ENCODE measurements around the gene SCIN. TPM values are rescaled to one million over a fixed set of nuclear protein-coding genes. Genes with fewer than 3 reads are reported as not detected.
"Not testable (repeated sequence)": the region's sequence is repeated elsewhere in the genome, so short reads cannot be mapped to it uniquely, and the experiment has no call there.

Gene SCIN
- not detected in 2 replicates for total RNA-seq

DNA sequence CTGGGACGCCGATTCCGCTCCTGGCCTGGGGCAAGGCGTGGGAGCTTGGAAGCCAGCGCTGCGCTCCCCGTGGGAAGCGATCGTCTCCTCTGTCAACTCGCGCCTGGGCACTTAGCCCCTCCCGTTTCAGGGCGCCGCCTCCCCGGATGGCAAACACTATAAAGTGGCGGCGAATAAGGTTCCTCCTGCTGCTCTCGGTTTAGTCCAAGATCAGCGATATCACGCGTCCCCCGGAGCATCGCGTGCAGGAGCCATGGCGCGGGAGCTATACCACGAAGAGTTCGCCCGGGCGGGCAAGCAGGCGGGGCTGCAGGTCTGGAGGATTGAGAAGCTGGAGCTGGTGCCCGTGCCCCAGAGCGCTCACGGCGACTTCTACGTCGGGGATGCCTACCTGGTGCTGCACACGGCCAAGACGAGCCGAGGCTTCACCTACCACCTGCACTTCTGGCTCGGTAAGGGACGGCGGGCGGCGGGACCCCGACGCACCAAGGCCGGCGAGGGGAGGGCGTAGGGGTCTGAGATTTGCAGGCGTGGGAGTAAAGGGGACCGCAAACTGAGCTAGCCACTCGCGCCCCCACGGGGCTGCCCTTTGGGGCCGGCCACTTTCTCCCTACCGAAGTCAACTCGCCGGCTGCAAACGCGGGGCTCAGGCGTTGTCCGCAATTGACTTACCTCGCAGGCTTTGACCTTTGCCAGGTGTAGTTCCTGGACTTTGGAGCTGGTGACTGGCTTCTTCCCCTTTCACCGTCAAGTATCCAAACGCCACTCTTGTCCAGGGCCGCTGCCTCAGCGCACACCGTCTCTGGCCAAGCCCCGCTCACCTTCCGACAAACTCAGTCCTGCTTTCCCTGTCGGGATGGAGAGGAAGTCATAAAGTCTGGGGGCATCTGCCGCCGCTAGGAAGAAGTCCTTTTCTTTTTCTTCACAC, at the start of gene SCIN:
Gene SCIN, plus strand, starts transcription at position 187 of the 928 bp plus-strand sequence. Its CDS starts 67 bp downstream, at position 254.
- no peaks in the 10 kb centered on the region for H3K9me3 Mint-ChIP-seq
- peaks cover 55% of the 10 kb centered on the region for H3K27me3 Mint-ChIP-seq (ENCODE audit: low read depth)
- no peak for DNase-seq (ENCODE audit: low spot score)
- H3K27ac Mint-ChIP-seq, result no peak within 1 kb of the TSS
- H3K36me3 Mint-ChIP-seq (ENCODE audit: low read depth), result no peaks in the 10 kb centered on the region
- intact Hi-C loops (cut with micrococcal nuclease), result no loop called here
- peak within 1 kb of the TSS; percentile 69 for H3K4me3 Mint-ChIP-seq (ENCODE audit: low read depth)
- peaks cover 19% of the 10 kb centered on the region for H3K4me1 Mint-ChIP-seq (ENCODE audit: low read depth)

DNA sequence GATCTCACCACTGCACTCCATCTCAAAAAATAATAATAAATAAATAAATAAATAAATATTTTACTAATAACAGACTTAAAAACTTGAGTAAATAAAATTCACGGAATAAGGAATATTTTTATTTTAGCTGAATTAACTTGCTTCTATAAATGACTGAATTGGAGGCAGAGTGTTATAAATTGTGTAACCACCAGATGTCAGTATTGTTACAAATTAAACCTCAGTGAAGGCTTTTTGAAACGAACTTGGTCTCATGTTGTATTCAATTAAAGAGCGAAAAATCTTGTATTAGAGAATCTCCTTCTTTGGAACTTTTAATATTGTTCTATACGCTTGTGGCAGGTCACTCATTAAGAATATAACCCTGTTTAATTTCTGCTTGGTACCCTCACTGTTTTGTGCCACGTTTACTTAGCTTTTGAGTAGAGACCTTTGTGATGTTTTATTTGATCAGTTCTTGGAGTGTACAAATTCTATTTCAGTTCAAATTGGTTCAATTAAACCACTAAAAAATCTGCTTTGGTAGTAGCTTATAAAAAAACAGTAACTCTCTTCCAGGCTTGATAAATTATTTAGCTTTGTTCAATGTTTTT, 45.6 kb upstream of the SCIN start:
- no peak for DNase-seq (ENCODE audit: low spot score)

DNA sequence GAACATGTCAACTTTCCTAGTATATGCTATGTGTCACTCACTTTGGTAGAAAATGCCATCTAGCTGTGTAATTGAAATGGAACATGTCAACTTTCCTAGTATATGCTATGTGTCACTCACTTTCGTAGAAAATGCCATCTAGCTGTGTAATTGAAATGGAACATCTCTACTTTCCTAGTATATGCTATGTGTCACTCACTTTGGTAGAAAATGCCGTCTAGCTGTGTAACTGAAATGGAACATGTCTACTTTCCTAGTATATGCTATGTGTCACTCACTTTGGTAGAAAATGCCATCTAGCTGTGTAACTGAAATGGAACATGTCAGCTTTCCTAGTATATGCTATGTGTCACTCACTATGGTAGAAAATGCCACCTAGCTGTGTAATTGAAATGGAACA, 43.8 kb upstream of the SCIN start:
- not testable (repeated sequence) for H3K4me3 Mint-ChIP-seq (ENCODE audit: low read depth); DNase-seq (ENCODE audit: low spot score); H3K36me3 Mint-ChIP-seq (ENCODE audit: low read depth); H3K9me3 Mint-ChIP-seq; H3K27ac Mint-ChIP-seq; H3K27me3 Mint-ChIP-seq (ENCODE audit: low read depth); H3K4me1 Mint-ChIP-seq (ENCODE audit: low read depth)
- intact Hi-C loops (cut with micrococcal nuclease), result loop anchor here (5.0 kb wide), 1 partner anchor 736 kb away; no protein-coding TSS in a partner anchor

More for the DNA sequence above, 45.6 kb upstream of the SCIN start:
- Mint-ChIP-seq H3K9me3 (no peaks in the 10 kb centered on the region), H3K36me3 (ENCODE audit: low read depth) (no peaks in the 10 kb centered on the region), H3K27ac (no peak overlapping the region), H3K27me3 (ENCODE audit: low read depth) (peaks cover 7% of the 10 kb centered on the region), H3K4me3 (ENCODE audit: low read depth) (no peak overlapping the region), H3K4me1 (ENCODE audit: low read depth) (no peaks in the 10 kb centered on the region)
- intact Hi-C loops (cut with micrococcal nuclease), result loop anchor here (1.0 to 5.0 kb wide), 2 partner anchors 99 to 737 kb away; no protein-coding TSS in a partner anchor

DNA sequence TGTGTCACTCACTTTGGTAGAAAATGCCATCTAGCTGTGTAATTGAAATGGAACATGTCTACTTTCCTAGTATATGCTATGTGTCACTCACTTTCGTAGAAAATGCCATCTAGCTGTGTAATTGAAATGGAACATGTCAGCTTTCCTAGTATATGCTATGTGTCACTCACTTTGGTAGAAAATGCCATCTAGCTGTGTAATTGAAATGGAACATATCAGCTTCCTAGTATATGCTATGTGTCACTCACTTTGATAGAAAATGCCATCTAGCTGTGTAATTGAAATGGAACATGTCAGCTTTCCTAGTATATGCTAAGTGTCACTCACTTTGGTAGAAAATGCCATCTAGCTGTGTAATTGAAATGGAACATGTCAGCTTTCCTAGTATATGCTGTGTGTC, 42.9 kb upstream of the SCIN start:
- H3K27me3 Mint-ChIP-seq (ENCODE audit: low read depth); H3K4me1 Mint-ChIP-seq (ENCODE audit: low read depth); H3K27ac Mint-ChIP-seq; H3K36me3 Mint-ChIP-seq (ENCODE audit: low read depth); H3K4me3 Mint-ChIP-seq (ENCODE audit: low read depth); H3K9me3 Mint-ChIP-seq; DNase-seq (ENCODE audit: low spot score): not testable (repeated sequence)
- intact Hi-C loops (cut with micrococcal nuclease), result loop anchor here (5.0 kb wide), 1 partner anchor 735 kb away; no protein-coding TSS in a partner anchor

DNA sequence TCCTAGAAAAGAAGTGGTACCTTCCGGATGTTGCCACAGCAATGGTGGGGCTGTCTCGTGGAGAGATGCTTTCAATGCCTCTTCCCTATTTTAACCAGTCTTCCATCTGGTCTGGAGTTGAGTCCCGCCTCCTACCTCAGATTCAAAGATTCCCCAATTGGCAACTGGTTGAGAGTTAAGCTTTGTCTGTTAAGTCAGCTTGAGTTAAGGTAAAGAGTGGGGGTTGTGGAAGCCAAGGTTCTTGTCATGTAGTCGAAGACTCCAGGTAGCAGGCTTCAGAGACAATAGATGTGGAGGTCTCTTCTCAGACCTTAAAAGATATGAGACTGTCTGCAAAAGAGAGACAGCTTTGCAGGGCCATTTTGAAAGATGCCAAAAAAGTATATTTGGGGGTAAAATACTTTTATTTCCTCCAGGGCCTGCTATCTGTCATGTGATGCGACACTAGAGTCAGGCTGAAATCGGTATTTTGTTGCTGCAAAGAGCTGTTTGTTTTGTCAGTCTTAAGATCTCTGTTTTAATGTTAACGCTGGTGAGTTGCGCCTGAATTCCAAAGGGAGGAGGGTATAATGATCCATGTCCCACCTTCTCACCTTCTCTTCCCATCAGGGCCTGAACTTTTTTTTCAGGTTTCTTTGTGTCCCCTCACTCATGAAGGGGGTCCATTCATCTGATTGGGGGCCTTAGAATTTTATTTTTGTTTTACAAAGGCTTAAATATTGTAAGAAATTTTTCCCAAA, 40.4 kb upstream of the SCIN start:
- DNase-seq (ENCODE audit: low spot score), result no peak
- no peaks in the 10 kb centered on the region for H3K27me3 Mint-ChIP-seq (ENCODE audit: low read depth)
- no peaks in the 10 kb centered on the region for H3K36me3 Mint-ChIP-seq (ENCODE audit: low read depth)
- no peak overlapping the region for H3K4me3 Mint-ChIP-seq (ENCODE audit: low read depth)
- H3K4me1 Mint-ChIP-seq (ENCODE audit: low read depth), result no peaks in the 10 kb centered on the region
- intact Hi-C loops (cut with micrococcal nuclease), result loop anchor here (5.0 kb wide), 1 partner anchor 732 kb away; no protein-coding TSS in a partner anchor
- H3K9me3 Mint-ChIP-seq, result no peaks in the 10 kb centered on the region
- H3K27ac Mint-ChIP-seq, result no peak overlapping the region

DNA sequence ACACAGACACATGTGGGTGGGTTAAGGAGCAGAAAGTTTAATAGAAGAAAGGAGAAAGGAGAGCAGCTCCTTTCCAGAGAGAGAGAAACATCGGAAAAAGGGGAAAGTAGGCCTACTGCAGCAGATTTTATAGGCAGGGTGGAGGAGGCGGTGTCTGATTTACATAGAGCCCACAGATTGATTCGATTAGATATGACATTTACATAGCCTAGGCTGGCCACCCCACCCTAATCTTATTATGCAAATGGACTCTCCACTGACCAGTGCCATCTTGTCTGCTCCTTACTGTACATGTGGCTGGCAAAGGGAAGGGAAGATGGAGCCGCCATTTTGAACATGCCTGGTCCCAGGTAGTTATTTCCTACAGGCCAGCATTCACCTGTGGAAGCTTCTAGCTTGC, 38.7 kb upstream of the SCIN start:
- no peaks in the 10 kb centered on the region for H3K9me3 Mint-ChIP-seq
- H3K27ac Mint-ChIP-seq, result no peak overlapping the region

DNA sequence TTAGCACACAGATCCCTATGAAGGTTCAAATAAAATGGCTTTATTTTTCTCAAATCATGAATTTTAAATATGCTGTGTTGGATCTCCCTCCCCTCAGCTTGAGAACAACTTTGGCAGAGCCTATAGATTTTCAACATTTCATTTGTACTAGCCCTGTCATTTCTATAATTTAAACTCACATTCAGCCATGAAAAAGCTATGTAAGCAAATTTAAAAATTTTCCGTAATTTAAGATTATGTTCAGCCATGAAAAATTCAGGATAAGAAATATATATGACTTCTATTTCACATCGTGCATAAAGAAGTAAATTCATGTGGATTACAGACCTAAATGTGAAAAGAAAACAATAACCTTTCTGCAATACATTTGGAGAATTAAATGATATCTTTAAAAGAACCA, 36.5 kb upstream of the SCIN start:
- Mint-ChIP-seq H3K27me3 (ENCODE audit: low read depth) (no peaks in the 10 kb centered on the region), H3K36me3 (ENCODE audit: low read depth) (no peaks in the 10 kb centered on the region), H3K4me3 (ENCODE audit: low read depth) (no peak overlapping the region), H3K9me3 (no peaks in the 10 kb centered on the region), H3K27ac (no peak overlapping the region), H3K4me1 (ENCODE audit: low read depth) (no peaks in the 10 kb centered on the region)
- no peak for DNase-seq (ENCODE audit: low spot score)
- intact Hi-C loops (cut with micrococcal nuclease), result no loop called here

More for the DNA sequence above, 38.7 kb upstream of the SCIN start:
- Mint-ChIP-seq H3K4me3 (ENCODE audit: low read depth) (no peak overlapping the region), H3K27me3 (ENCODE audit: low read depth) (no peaks in the 10 kb centered on the region), H3K4me1 (ENCODE audit: low read depth) (no peaks in the 10 kb centered on the region), H3K36me3 (ENCODE audit: low read depth) (no peaks in the 10 kb centered on the region)
- DNase-seq (ENCODE audit: low spot score), result no peak
- intact Hi-C loops (cut with micrococcal nuclease), result no loop called here

DNA sequence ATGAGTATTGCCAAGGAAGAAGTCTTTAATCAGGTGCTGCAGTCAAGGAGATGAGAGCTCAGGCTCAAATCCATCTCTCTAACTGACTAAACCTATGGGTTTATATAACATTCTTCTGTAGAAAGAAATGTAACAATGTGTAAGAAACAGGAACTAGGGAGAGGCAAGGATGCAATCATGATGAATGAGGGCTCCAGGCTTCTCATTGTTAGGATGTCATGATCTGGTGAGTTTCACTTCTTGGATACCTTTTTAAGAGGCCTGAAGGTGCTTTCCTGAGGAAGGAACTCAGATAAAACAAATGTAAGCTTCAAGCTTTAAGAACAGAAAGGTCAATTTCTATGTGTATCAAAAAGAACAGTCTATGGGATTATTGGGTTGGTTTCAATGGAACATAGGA, 30.8 kb upstream of the SCIN start:
- no peak overlapping the region for H3K4me3 Mint-ChIP-seq (ENCODE audit: low read depth)
- H3K4me1 Mint-ChIP-seq (ENCODE audit: low read depth), result no peaks in the 10 kb centered on the region
- no peaks in the 10 kb centered on the region for H3K9me3 Mint-ChIP-seq
- no peak overlapping the region for H3K27ac Mint-ChIP-seq
- no peaks in the 10 kb centered on the region for H3K36me3 Mint-ChIP-seq (ENCODE audit: low read depth)
- H3K27me3 Mint-ChIP-seq (ENCODE audit: low read depth), result no peaks in the 10 kb centered on the region
- intact Hi-C loops (cut with micrococcal nuclease), result no loop called here
- no peak for DNase-seq (ENCODE audit: low spot score)

DNA sequence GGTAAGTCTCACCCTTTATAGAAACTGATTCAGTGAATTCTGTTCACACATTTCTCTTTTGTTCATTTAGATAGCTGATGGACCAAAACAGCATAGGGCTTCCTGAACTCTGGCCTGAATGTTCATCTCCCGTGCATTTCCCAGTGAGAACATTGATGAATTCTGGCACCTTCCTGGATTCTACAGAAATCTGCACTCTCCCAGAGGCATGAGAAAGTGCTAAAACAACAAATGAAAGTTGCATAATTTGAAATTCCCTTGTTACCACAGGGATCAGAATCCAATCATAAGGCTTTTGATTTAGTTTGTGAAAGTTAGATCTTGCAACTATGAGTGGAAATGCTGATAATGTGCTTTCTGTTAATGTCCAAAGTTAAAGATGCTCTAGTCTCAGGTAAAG, 29.7 kb upstream of the SCIN start:
- Mint-ChIP-seq H3K9me3 (no peaks in the 10 kb centered on the region), H3K4me1 (ENCODE audit: low read depth) (no peaks in the 10 kb centered on the region), H3K36me3 (ENCODE audit: low read depth) (no peaks in the 10 kb centered on the region), H3K4me3 (ENCODE audit: low read depth) (no peak overlapping the region), H3K27ac (no peak overlapping the region), H3K27me3 (ENCODE audit: low read depth) (no peaks in the 10 kb centered on the region)
- DNase-seq (ENCODE audit: low spot score), result no peak
- intact Hi-C loops (cut with micrococcal nuclease), result no loop called here

DNA sequence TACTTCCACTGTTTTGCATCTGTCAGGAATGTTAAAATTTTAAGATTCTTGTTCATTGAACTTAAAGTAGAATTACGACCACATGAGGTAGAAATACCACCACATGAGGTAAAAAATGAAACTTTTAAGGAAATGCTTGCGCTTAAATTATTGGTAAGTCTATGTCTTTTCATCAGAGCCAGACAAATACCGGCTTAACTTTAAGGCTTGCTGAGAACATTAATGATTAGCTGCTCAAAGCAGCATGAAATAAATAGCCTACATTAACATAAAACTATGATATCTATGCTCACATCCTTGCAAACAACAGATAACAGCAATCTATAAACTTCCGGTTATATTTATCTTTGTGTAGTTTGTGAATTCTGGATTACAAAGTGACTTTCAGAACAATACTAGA, 26.9 kb upstream of the SCIN start:
- Mint-ChIP-seq H3K36me3 (ENCODE audit: low read depth) (no peaks in the 10 kb centered on the region), H3K9me3 (no peaks in the 10 kb centered on the region), H3K4me1 (ENCODE audit: low read depth) (no peaks in the 10 kb centered on the region), H3K4me3 (ENCODE audit: low read depth) (no peak overlapping the region), H3K27me3 (ENCODE audit: low read depth) (no peaks in the 10 kb centered on the region), H3K27ac (no peak overlapping the region)
- DNase-seq (ENCODE audit: low spot score), result no peak
- intact Hi-C loops (cut with micrococcal nuclease), result no loop called here

DNA sequence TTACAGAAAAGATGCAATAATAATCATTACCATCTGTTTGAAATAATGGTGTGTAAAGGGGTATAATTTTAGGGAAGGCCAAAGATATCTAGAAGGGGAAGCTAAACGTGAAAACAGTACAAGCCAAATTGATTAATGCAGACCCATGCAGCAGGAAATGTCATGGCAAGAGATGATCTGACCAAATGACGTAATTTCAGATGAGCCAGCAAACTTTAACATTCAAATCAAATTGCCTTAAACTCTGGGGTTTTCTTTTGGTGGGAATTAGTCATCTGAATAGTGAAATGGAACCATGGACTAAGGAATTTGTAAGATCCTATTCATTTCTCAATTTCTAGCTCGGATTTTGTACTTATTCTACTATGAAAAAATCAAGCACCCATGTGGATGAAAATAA, 21.4 kb upstream of the SCIN start:
- Mint-ChIP-seq H3K27me3 (ENCODE audit: low read depth) (peaks cover 5% of the 10 kb centered on the region), H3K4me3 (ENCODE audit: low read depth) (no peak overlapping the region), H3K9me3 (no peaks in the 10 kb centered on the region), H3K4me1 (ENCODE audit: low read depth) (no peaks in the 10 kb centered on the region), H3K27ac (no peak overlapping the region), H3K36me3 (ENCODE audit: low read depth) (no peaks in the 10 kb centered on the region)
- DNase-seq (ENCODE audit: low spot score), result no peak
- intact Hi-C loops (cut with micrococcal nuclease), result no loop called here

DNA sequence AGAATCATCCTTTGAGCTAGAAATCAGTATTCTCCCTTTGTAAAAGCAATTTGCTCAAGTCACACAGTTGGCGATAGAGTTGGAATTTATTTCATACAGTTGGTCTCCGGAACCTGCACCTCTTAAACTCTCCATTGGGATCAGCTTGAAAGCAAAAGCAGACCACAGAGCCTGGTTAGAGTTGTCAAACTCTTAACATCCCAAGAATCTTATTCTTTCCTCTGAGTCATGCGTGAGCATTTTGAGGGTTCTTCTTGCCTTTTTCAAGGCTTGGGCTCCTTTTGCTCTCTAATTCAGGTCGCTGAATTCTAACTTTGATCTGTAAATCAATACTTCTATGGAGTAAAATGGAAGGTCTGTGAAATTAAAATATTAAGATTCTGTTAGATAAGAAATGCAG, 19.6 kb upstream of the SCIN start:
- Mint-ChIP-seq H3K4me1 (ENCODE audit: low read depth) (no peaks in the 10 kb centered on the region), H3K27me3 (ENCODE audit: low read depth) (peaks cover 5% of the 10 kb centered on the region), H3K36me3 (ENCODE audit: low read depth) (no peaks in the 10 kb centered on the region), H3K4me3 (ENCODE audit: low read depth) (no peak overlapping the region), H3K9me3 (no peaks in the 10 kb centered on the region), H3K27ac (no peak overlapping the region)
- DNase-seq (ENCODE audit: low spot score), result no peak
- intact Hi-C loops (cut with micrococcal nuclease), result no loop called here

DNA sequence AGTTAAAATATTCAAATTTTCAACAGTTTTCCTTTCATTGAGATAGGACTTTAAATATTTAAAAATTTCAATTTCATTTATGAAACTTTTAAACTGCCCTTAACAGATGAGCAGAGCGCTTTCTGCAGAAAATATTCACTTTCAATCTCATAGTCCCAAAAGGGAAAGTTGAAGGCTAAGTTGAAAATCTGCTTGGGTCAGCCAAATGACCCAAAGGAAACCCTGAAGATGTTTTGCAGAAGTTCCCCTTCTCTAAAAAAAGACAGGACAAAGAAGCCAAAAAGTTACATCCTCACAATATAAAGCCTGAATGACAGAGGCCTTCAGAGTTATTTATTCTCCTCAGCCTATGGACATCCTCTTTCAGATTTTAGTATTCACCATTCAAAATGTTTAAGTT, 17.6 kb upstream of the SCIN start:
- Mint-ChIP-seq H3K27me3 (ENCODE audit: low read depth) (peaks cover 5% of the 10 kb centered on the region), H3K27ac (no peak overlapping the region), H3K9me3 (no peaks in the 10 kb centered on the region), H3K4me3 (ENCODE audit: low read depth) (no peak overlapping the region), H3K36me3 (ENCODE audit: low read depth) (no peaks in the 10 kb centered on the region), H3K4me1 (ENCODE audit: low read depth) (no peaks in the 10 kb centered on the region)
- intact Hi-C loops (cut with micrococcal nuclease), result no loop called here
- no peak for DNase-seq (ENCODE audit: low spot score)

Measured in activated T-helper 2 cell treated with anti-CD3 and anti-CD28 coated beads, Interferon-gamma antibody, Interleukin-2, Interleukin-4, amounts not matched to agents 10 μg/mL and 5 μg/mL and 100 μg/mL, durations not matched to agents 14 hours and 24 hours and 36 hours (primary cell).